DND-41 (cell line): ENCODE data around the gene DDX20.

ENCODE experiments used
- ATAC-seq: fragments of 200-7000 bp; cut with Tn5 transposase; 3 replicates; pipeline ENCODE4 v1.9.1; 2021; ENCODE audit warnings: low read depth; ENCODE audit not compliant: insufficient read depth
- DNase-seq: peaks from one replicate; pipeline ENCODE4 v3.0.0-alpha.2; 2020
- H2AFZ ChIP-seq: 2 replicates; pipeline ENCODE4 v1.6.0; 2012; ENCODE audit warnings: low read depth, low read length
- H3K27ac ChIP-seq: 2 replicates; pipeline ENCODE4 v1.5.1; 2012; ENCODE audit warnings: low read length, inconsistent platforms
- H3K27me3 ChIP-seq: fragments of 200-600 bp; sonication (generic); 2 replicates; pipeline ENCODE4 v1.6.0; 2012; ENCODE audit warnings: low read length, mild to moderate bottlenecking, inconsistent platforms; ENCODE audit not compliant: insufficient read depth, poor library complexity
- H3K36me3 ChIP-seq: 2 replicates; pipeline ENCODE4 v1.5.1; 2012; ENCODE audit warnings: low read length, inconsistent platforms; ENCODE audit not compliant: insufficient read depth
- H3K4me1 ChIP-seq: 2 replicates; pipeline ENCODE4 v1.5.1; 2012; ENCODE audit warnings: mild to moderate bottlenecking, low read length; ENCODE audit not compliant: insufficient read depth
- H3K4me2 ChIP-seq: 2 replicates; pipeline ENCODE4 v1.6.0; 2012; ENCODE audit warnings: mild to moderate bottlenecking, moderate library complexity, low read length, inconsistent platforms; ENCODE audit not compliant: insufficient read depth
- H3K4me3 ChIP-seq, 2 experiments: fragments of 200-600 bp in 1 of 2; shearing (Covaris generic) in 1 of 2; 2 replicates each; pipeline ENCODE4 v1.5.1; 2012 to 2016; ENCODE audit warnings: inconsistent platforms in 2 of 2, low read length in 2 of 2, mild to moderate bottlenecking in 2 of 2, low read depth in 1 of 2, moderate library complexity in 1 of 2
- H3K79me2 ChIP-seq: 2 replicates; pipeline ENCODE4 v1.6.0; 2012; ENCODE audit warnings: low read length, inconsistent platforms; ENCODE audit not compliant: insufficient read depth
- H3K9ac ChIP-seq: 2 replicates; pipeline ENCODE4 v1.6.0; 2012; ENCODE audit warnings: low read depth, mild to moderate bottlenecking, inconsistent platforms, low read length, moderate library complexity
- H3K9me3 ChIP-seq: 2 replicates; pipeline ENCODE4 v1.5.1; 2012; ENCODE audit warnings: low read length, moderate library complexity, mild to moderate bottlenecking, inconsistent platforms; ENCODE audit not compliant: insufficient read depth, severe bottlenecking
- H4K20me1 ChIP-seq: 2 replicates; pipeline ENCODE4 v1.6.0; 2012; ENCODE audit warnings: low read length; ENCODE audit not compliant: insufficient read depth
- CTCF ChIP-seq: IDR thresholded peaks from 2 replicates; pipeline ENCODE4 v1.5.1; 2012; ENCODE audit warnings: borderline replicate concordance, low read length, moderate library complexity, mild to moderate bottlenecking; ENCODE audit not compliant: poor library complexity, severe bottlenecking; ENCODE audit errors: extremely low read depth
- EZH2 ChIP-seq: IDR thresholded peaks from 3 replicates; pipeline ENCODE4 v1.6.1; 2012; ENCODE audit warnings: borderline replicate concordance, low read depth, mild to moderate bottlenecking, moderate library complexity, low read length, inconsistent platforms; ENCODE audit not compliant: severe bottlenecking

DDX20 gene

GRCh38 chr1:111729271-111729921 is 26.3 kb upstream of the DDX20 start:
- no peak overlapping the region for H3K4me3 ChIP-seq
- H3K79me2 ChIP-seq: no peaks in the 10 kb centered on the region
- no peaks in the 10 kb centered on the region for H3K36me3 ChIP-seq
- no peak for TF ChIP-seq EZH2
- no peak for TF ChIP-seq CTCF
- H3K27me3 ChIP-seq: no peaks in the 10 kb centered on the region
- H3K4me1 ChIP-seq: no peaks in the 10 kb centered on the region
- H4K20me1 ChIP-seq: 0 out of 2 replicates have a peak, but pooled peaks cover 6% of the 10 kb centered on the region
- no peaks in the 10 kb centered on the region for H3K9me3 ChIP-seq
- H3K9ac ChIP-seq: no peak overlapping the region
- DNase-seq (no peak), ATAC-seq (no peak)
- no peak overlapping the region for H3K4me2 ChIP-seq
- no peak overlapping the region for H3K27ac ChIP-seq
- no peak overlapping the region for H2AFZ ChIP-seq

DNA sequence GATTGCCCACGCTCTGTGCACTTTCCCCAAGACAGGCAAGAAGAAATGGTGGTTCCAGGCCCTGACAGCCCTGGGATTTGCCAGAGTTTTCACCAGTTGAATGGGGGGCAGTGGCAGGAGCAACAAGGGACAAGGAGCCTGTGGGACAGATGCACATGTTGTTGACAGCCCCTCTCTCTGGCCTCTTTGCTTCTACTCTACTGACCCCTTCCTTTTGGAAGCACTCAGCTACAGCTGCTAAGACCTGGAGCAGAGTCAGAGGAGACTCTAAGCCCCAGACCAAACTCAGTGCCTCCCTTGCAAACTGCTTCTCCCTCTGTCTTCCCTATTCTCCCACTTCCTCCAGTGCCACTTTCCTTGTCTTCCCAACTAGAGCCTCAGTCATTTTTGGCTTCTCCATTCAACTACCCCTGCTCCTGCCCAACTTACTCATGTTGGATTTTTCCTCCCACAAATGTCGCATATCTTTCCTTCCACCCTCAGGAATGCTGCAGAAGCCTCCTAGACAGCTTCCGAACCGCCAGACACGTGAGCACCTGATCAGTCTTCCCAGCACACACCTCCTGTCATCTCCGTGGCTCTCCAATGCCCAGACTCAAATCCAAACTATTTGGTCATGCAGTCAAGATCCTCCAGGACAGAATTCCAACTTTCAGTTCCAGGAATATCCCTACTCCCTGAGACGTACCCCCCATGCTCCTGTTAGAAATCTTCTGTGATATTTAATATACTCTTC is 25.6 kb upstream of the DDX20 start:
- no peak overlapping the region for H2AFZ ChIP-seq
- no peaks in the 10 kb centered on the region for H3K4me1 ChIP-seq
- ATAC-seq: no peak
- H3K27ac ChIP-seq: no peak overlapping the region
- H3K4me3 ChIP-seq: no peak overlapping the region
- DNase-seq: no peak
- H3K36me3 ChIP-seq: no peaks in the 10 kb centered on the region
- H3K9me3 ChIP-seq: no peaks in the 10 kb centered on the region
- no peak overlapping the region for H3K9ac ChIP-seq
- H3K27me3 ChIP-seq: no peaks in the 10 kb centered on the region
- no peak overlapping the region for H3K4me2 ChIP-seq
- H3K79me2 ChIP-seq: no peaks in the 10 kb centered on the region
- H4K20me1 ChIP-seq: 0 out of 2 replicates have a peak, but pooled peaks cover 6% of the 10 kb centered on the region
- TF ChIP-seq CTCF (no peak), EZH2 (no peak)

DNA sequence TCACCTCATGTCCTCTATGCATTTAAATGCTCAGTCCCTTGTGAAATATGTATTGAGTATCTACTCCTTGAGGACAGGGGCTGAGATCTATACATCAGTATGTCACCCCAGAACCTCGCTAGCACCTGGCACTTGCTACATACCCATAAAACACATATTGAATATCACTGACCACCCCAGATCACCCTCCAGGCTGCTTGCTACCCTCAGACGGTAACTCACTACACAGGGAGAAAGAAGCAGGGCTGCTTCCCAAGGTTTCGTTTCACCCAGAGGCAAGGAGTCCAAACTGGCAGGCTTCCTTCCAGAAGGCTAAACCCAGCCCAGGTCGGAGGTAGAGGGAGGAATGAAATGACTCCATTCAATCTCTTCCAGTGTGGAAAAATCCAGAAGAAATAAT is 25.0 kb upstream of the DDX20 start:
- Histone ChIP-seq H3K4me1 (no peaks in the 10 kb centered on the region), H3K79me2 (no peaks in the 10 kb centered on the region), H3K36me3 (no peaks in the 10 kb centered on the region), H3K9me3 (no peaks in the 10 kb centered on the region), H3K27me3 (no peaks in the 10 kb centered on the region), H3K27ac (no peak overlapping the region), H2AFZ (no peak overlapping the region), H4K20me1 (peaks cover 7% of the 10 kb centered on the region; the same call in 1 of the 2 replicates), H3K9ac (no peak overlapping the region), H3K4me3 (no peak overlapping the region), H3K4me2 (no peak overlapping the region)
- no peak for DNase-seq
- no peak for TF ChIP-seq EZH2
- no peak for TF ChIP-seq CTCF
- ATAC-seq: no peak
